BLaER1 treated with 17β-estradiol and CSF1 and Interleukin-3, amounts not matched to agents 10 nM and 100 nM (cell line): Measurements from ENCODE around the gene ATPAF1.

Experiments used
- H3K27ac ChIP-seq, 11 experiments: shearing (Covaris generic); formaldehyde crosslinking; 2 replicates each; pipeline ENCODE4 v1.8.1; 2022
- H3K27me3 ChIP-seq, 11 experiments: shearing (Covaris generic); formaldehyde crosslinking; 2 replicates each; pipeline ENCODE4 v1.8.1; 2022
- H3K36me3 ChIP-seq, 11 experiments: shearing (Covaris generic); formaldehyde crosslinking; 2 replicates each; pipeline ENCODE4 v1.8.1; 2022
- H3K4me1 ChIP-seq, 10 experiments: shearing (Covaris generic); formaldehyde crosslinking; 2 replicates each; pipeline ENCODE4 v1.8.1; 2022
- H3K4me2 ChIP-seq, 11 experiments: shearing (Covaris generic); formaldehyde crosslinking; 2 replicates each; pipeline ENCODE4 v1.8.1; 2022
- H3K4me3 ChIP-seq, 10 experiments: shearing (Covaris generic); formaldehyde crosslinking; 2 replicates each; pipeline ENCODE4 v1.8.1; 2022
- H3K9ac ChIP-seq, 11 experiments: shearing (Covaris generic); formaldehyde crosslinking; 2 replicates each; pipeline ENCODE4 v1.8.1; 2022
- H3K9me3 ChIP-seq, 11 experiments: shearing (Covaris generic); formaldehyde crosslinking; replicated peaks in 1 of 11; 2 replicates each; pipeline ENCODE4 v1.8.1; 2022
- H4K20me1 ChIP-seq, 11 experiments: shearing (Covaris generic); formaldehyde crosslinking; 2 replicates each; pipeline ENCODE4 v1.8.1; 2022
- Cebpa-rat ChIP-seq, 11 experiments: shearing (Covaris generic); IDR thresholded peaks; 2 replicates each; pipeline ENCODE4 v1.8.1; 2022

The ATPAF1 gene

GRCh38 chr1:46692811-46693770, 24.9 kb upstream of the ATPAF1 start:
- Histone ChIP-seq H3K27ac (no peak overlapping the region), H3K4me1 (peaks cover 2 to 15% (median 6%) of the 10 kb centered on the region in 10 experiments; a peak in 15 of 20 replicates), H3K36me3 (peaks cover 87 to 92% (median 88%) of the 10 kb centered on the region in 11 experiments), H3K4me3 (no peak overlapping the region), H3K9ac (no peak overlapping the region), H4K20me1 (peaks cover 5 to 76% (median 37%) of the 10 kb centered on the region in 11 experiments; a peak in 17 of 22 replicates), H3K9me3 (peaks cover 0 to 15% (median 10%) of the 10 kb centered on the region in 11 experiments; a peak in 15 of 22 replicates), H3K4me2 (no peak overlapping the region), H3K27me3 (no peaks in the 10 kb centered on the region)
- no peak for TF ChIP-seq Cebpa-rat (IDR thresholded peaks at IDR 0.05)

DNA sequence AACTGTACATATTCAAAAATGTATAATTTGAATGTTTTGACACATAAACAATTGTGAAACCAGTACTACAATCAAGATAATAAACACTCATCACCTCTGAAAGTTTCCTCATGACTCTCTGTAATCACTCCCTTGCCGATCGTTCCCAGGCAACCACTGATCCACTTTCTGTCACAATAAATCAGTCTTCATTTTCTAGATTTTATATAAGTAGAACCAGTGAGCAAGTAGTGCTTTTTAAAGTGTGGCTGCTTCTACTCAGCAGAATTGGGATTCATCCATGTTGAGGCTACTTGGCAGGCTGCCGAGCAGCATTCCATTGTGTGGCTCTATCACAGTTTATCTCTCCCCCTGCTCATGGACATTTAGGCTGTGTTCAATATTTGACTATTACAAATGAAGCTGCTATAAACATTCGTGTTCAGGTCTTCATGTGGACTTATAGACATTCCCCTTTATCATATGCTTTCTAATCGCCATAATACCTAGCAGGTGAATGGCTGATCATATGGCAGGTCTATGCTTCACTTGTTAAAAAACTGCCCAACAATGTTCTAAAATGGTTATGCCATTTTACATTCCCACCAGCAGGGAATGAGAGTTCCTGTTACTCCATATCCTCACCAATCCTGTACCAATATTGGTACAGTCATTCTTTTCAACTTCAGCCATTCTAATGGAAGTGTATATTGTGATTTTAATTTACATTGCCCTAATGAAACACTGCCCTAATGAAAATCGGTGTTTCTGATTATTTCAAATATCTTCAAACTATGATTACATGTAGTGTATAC, 24.0 kb upstream of the ATPAF1 start:
- no peak overlapping the region for H3K27ac ChIP-seq
- H4K20me1 ChIP-seq, result peaks cover 5 to 75% (median 35%) of the 10 kb centered on the region in 11 experiments; a peak in 16 of 22 replicates
- TF ChIP-seq Cebpa-rat (IDR thresholded peaks at IDR 0.05), result no peak
- H3K4me3 ChIP-seq, result no peak overlapping the region
- H3K27me3 ChIP-seq, result no peaks in the 10 kb centered on the region
- peaks cover 87 to 92% (median 88%) of the 10 kb centered on the region in 11 experiments for H3K36me3 ChIP-seq
- H3K9me3 ChIP-seq, result peaks cover 0 to 15% (median 10%) of the 10 kb centered on the region in 11 experiments; a peak in 15 of 22 replicates
- peaks cover 11 to 24% (median 15%) of the 10 kb centered on the region in 10 experiments; a peak in 19 of 20 replicates for H3K4me1 ChIP-seq
- H3K9ac ChIP-seq, result no peak overlapping the region
- H3K4me2 ChIP-seq, result no peak overlapping the region

DNA sequence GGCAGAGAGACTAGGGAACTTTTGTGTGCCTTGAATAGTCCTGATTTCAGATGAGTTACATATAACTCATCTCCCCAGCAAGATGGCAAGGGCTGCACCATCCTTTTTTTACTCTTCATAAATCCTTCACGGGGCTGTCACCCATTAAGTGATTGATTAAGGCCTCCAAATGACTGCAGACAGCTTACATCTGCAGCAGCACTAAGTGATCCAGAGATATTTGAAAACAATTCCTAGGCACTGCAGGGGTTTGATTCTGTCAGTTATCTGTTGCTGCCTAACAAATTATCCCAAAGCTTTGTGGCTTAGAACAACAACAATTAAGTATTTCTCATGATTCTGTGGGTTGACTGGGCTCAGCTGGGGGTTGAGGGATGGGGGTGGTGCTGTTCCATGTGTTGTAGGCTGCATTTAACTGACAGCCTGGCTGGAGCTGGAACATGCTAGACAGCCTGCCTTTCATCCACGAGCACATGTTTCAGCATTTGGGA, 22.8 kb upstream of the ATPAF1 start:
- Histone ChIP-seq H3K4me2 (no peak overlapping the region), H3K9ac (no peak overlapping the region), H3K4me3 (no peak overlapping the region), H3K4me1 (peaks cover 12 to 25% (median 21%) of the 10 kb centered on the region in 10 experiments; a peak in 19 of 20 replicates), H3K27ac (no peak overlapping the region), H3K27me3 (no peaks in the 10 kb centered on the region), H4K20me1 (peaks cover 5 to 76% (median 26%) of the 10 kb centered on the region in 11 experiments; a peak in 16 of 22 replicates), H3K36me3 (peaks cover 87 to 92% (median 88%) of the 10 kb centered on the region in 11 experiments), H3K9me3 (peaks cover 0 to 10% (median 9%) of the 10 kb centered on the region in 11 experiments; a peak in 15 of 22 replicates)
- TF ChIP-seq Cebpa-rat (IDR thresholded peaks at IDR 0.05), result no peak

GRCh38 chr1:46689897-46690296, 21.7 kb upstream of the ATPAF1 start:
- Histone ChIP-seq H3K4me2 (no peak overlapping the region), H3K9me3 (no peaks in the 10 kb centered on the region), H3K4me1 (peaks cover 12 to 25% (median 21%) of the 10 kb centered on the region in 10 experiments; a peak in 19 of 20 replicates), H4K20me1 (peaks cover 5 to 77% (median 26%) of the 10 kb centered on the region in 11 experiments; a peak in 16 of 22 replicates), H3K4me3 (no peak overlapping the region), H3K27me3 (no peaks in the 10 kb centered on the region), H3K36me3 (peaks cover 87 to 92% (median 88%) of the 10 kb centered on the region in 11 experiments), H3K27ac (no peak overlapping the region), H3K9ac (no peak overlapping the region; a peak in 1 of 22 replicates)
- TF ChIP-seq Cebpa-rat (IDR thresholded peaks at IDR 0.05), result no peak

- Histone ChIP-seq H3K36me3 (peaks cover 92 to 95% (median 94%) of the 10 kb centered on the region in 11 experiments), H4K20me1 (peaks cover 5 to 77% (median 26%) of the 10 kb centered on the region in 11 experiments; a peak in 16 of 22 replicates), H3K4me1 (peaks cover 12 to 25% (median 21%) of the 10 kb centered on the region in 10 experiments; a peak in 19 of 20 replicates), H3K4me2 (no peak overlapping the region), H3K27ac (no peak overlapping the region), H3K9ac (peak overlapping the region in 1 of 11 experiments; percentile 19; a peak in 1 of 22 replicates), H3K27me3 (no peaks in the 10 kb centered on the region), H3K4me3 (no peak overlapping the region), H3K9me3 (no peaks in the 10 kb centered on the region)
- TF ChIP-seq Cebpa-rat (IDR thresholded peaks at IDR 0.05), result no peak
These were observed 21.2 kb upstream of the ATPAF1 start for GRCh38 chr1:46689356-46689755.

GRCh38 chr1:46687921-46688509, 19.9 kb upstream of the ATPAF1 start:
- Histone ChIP-seq H3K36me3 (peaks cover 98 to 100% (median 100%) of the 10 kb centered on the region in 11 experiments), H3K9me3 (no peaks in the 10 kb centered on the region), H3K9ac (peak overlapping the region in 3 of 11 experiments; percentile 6 to 32 (median 16); a peak in 2 of 22 replicates), H3K4me1 (peaks cover 12 to 25% (median 21%) of the 10 kb centered on the region in 10 experiments; a peak in 19 of 20 replicates), H4K20me1 (peaks cover 3 to 70% (median 19%) of the 10 kb centered on the region in 11 experiments; a peak in 16 of 22 replicates), H3K4me2 (peak overlapping the region in 8 of 11 experiments; percentile 18 to 67 (median 46); a peak in 12 of 22 replicates), H3K27ac (peak overlapping the region in 4 of 11 experiments; percentile 20 to 51 (median 40); a peak in 7 of 22 replicates), H3K4me3 (no peak overlapping the region), H3K27me3 (no peaks in the 10 kb centered on the region)
- TF ChIP-seq Cebpa-rat (IDR thresholded peaks at IDR 0.05), result no peak

DNA sequence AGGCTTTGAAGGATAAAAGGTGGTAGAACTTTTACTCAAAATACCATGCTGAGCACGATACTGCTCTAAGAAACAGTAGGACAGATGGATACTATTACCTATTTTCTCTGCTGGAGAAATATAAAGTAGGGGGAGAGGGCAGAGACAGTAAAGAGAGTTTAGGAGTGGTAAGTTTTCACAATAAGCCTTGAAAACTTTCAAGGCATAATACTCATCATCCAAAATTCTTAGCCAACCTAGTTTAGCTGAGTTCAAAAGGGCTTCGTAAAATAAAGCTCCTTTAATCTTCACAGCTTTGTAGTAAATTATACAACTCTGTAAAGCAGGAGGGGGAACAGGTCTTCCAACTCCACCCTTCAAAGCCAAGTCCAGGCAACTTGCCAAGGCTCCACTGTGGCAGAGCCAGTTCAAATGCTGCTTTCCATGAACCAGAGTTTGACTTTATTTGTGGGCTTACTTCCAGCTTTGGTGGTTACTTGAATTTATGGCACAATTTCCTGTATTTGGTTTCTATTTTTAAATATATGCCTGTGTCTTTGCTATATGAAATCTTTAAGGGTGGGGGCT, 19.0 kb upstream of the ATPAF1 start:
- H3K27me3 ChIP-seq, result no peaks in the 10 kb centered on the region
- peaks cover 0 to 61% (median 15%) of the 10 kb centered on the region in 11 experiments; a peak in 15 of 22 replicates for H4K20me1 ChIP-seq
- peak overlapping the region in 4 of 11 experiments; percentile 3 to 32 (median 11); a peak in 2 of 22 replicates for H3K9ac ChIP-seq
- H3K4me1 ChIP-seq, result peaks cover 12 to 25% (median 21%) of the 10 kb centered on the region in 10 experiments; a peak in 19 of 20 replicates
- peak overlapping the region in 5 of 11 experiments; percentile 20 to 51 (median 40); a peak in 8 of 22 replicates for H3K27ac ChIP-seq
- no peak overlapping the region for H3K4me3 ChIP-seq
- H3K36me3 ChIP-seq, result peaks cover 100% of the 10 kb centered on the region in 11 experiments
- no peaks in the 10 kb centered on the region for H3K9me3 ChIP-seq
- TF ChIP-seq Cebpa-rat (IDR thresholded peaks at IDR 0.05), result no peak
- peak overlapping the region in 8 of 11 experiments; percentile 18 to 67 (median 46); a peak in 12 of 22 replicates for H3K4me2 ChIP-seq
